Measurements from ENCODE around the gene ROCK1. TPM values are rescaled to one million over a fixed set of nuclear protein-coding genes. Genes with fewer than 3 reads are reported as not detected.

ROCK1 gene
- total RNA-seq, 1 experiment from 2014 or later: 36.2 TPM

- in situ Hi-C loops (cut with HindIII; ENCODE audit: low pct_unique_long_range_greater_than_20kb, low sequenced_read_pairs) (no loop called here), intact Hi-C loops (cut with micrococcal nuclease; ENCODE audit: unreplicated experiment) (no loop called here)
- no TSS peak for BruUV-seq (replicated peaks)
- Histone ChIP-seq H3K27ac (ENCODE audit: low read length) (no peak overlapping the region), H3K36me3 (ENCODE audit: control insufficient read depth, insufficient read depth, low read length) (no peaks in the 10 kb centered on the region), H3K4me1 (ENCODE audit: control insufficient read depth, insufficient read depth, low read length) (no peaks in the 10 kb centered on the region), H3K4me3 (ENCODE audit: low read depth in 2 of 2, low read length in 2 of 2) (no peak overlapping the region), H3K27me3 (ENCODE audit: control insufficient read depth, insufficient read depth, low read length) (no peaks in the 10 kb centered on the region), H3K9me3 (ENCODE audit: control insufficient read depth, insufficient read depth, low read depth, low read length) (no peaks in the 10 kb centered on the region)
- ChIA-PET POLR2A (no interaction called here), CTCF (no interaction called here)
- no peak for TF ChIP-seq SIN3A (IDR thresholded peaks at IDR 0.05; ENCODE audit: borderline replicate concordance, insufficient read depth, low read depth, low read length)
- TF ChIP-seq, protein P1, sequence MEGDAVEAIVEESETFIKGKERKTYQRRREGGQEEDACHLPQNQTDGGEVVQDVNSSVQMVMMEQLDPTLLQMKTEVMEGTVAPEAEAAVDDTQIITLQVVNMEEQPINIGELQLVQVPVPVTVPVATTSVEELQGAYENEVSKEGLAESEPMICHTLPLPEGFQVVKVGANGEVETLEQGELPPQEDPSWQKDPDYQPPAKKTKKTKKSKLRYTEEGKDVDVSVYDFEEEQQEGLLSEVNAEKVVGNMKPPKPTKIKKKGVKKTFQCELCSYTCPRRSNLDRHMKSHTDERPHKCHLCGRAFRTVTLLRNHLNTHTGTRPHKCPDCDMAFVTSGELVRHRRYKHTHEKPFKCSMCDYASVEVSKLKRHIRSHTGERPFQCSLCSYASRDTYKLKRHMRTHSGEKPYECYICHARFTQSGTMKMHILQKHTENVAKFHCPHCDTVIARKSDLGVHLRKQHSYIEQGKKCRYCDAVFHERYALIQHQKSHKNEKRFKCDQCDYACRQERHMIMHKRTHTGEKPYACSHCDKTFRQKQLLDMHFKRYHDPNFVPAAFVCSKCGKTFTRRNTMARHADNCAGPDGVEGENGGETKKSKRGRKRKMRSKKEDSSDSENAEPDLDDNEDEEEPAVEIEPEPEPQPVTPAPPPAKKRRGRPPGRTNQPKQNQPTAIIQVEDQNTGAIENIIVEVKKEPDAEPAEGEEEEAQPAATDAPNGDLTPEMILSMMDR (IDR thresholded peaks at IDR 0.05): no peak
- TF ChIP-seq TCF7L2 (IDR thresholded peaks at IDR 0.05; ENCODE audit: low read depth, low read length): no peak
- no peak for TF ChIP-seq POLR2AphosphoS5 (IDR thresholded peaks at IDR 0.05; ENCODE audit: low read depth, low read length)
- TF ChIP-seq, protein P2, sequence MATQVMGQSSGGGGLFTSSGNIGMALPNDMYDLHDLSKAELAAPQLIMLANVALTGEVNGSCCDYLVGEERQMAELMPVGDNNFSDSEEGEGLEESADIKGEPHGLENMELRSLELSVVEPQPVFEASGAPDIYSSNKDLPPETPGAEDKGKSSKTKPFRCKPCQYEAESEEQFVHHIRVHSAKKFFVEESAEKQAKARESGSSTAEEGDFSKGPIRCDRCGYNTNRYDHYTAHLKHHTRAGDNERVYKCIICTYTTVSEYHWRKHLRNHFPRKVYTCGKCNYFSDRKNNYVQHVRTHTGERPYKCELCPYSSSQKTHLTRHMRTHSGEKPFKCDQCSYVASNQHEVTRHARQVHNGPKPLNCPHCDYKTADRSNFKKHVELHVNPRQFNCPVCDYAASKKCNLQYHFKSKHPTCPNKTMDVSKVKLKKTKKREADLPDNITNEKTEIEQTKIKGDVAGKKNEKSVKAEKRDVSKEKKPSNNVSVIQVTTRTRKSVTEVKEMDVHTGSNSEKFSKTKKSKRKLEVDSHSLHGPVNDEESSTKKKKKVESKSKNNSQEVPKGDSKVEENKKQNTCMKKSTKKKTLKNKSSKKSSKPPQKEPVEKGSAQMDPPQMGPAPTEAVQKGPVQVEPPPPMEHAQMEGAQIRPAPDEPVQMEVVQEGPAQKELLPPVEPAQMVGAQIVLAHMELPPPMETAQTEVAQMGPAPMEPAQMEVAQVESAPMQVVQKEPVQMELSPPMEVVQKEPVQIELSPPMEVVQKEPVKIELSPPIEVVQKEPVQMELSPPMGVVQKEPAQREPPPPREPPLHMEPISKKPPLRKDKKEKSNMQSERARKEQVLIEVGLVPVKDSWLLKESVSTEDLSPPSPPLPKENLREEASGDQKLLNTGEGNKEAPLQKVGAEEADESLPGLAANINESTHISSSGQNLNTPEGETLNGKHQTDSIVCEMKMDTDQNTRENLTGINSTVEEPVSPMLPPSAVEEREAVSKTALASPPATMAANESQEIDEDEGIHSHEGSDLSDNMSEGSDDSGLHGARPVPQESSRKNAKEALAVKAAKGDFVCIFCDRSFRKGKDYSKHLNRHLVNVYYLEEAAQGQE (IDR thresholded peaks at IDR 0.05; ENCODE audit: insufficient read depth in 1 of 2, low read depth in 2 of 2, low read length in 1 of 2): no peak
- ATAC-seq (no peak), DNase-seq (ENCODE audit: low read depth, low spot score) (no peak)
Measured at GRCh38 chr18:21056545-21056944, 55.1 kb downstream of the ROCK1 start.

- Histone ChIP-seq H3K4me3 (ENCODE audit: low read depth in 2 of 2, low read length in 2 of 2) (no peak overlapping the region), H3K27me3 (ENCODE audit: control insufficient read depth, insufficient read depth, low read length) (no peaks in the 10 kb centered on the region), H3K4me1 (ENCODE audit: control insufficient read depth, insufficient read depth, low read length) (no peaks in the 10 kb centered on the region; the same call in 1 of the 2 replicates), H3K9me3 (ENCODE audit: control insufficient read depth, insufficient read depth, low read depth, low read length) (no peaks in the 10 kb centered on the region), H3K36me3 (ENCODE audit: control insufficient read depth, insufficient read depth, low read length) (no peaks in the 10 kb centered on the region), H3K27ac (ENCODE audit: low read length) (no peak overlapping the region)
- in situ Hi-C loops (cut with HindIII; ENCODE audit: low pct_unique_long_range_greater_than_20kb, low sequenced_read_pairs): no loop called here
- TF ChIP-seq, protein P1 (IDR thresholded peaks at IDR 0.05): no peak
- TF ChIP-seq, protein P2 (IDR thresholded peaks at IDR 0.05; ENCODE audit: insufficient read depth in 1 of 2, low read depth in 2 of 2, low read length in 1 of 2): no peak
- no peak for TF ChIP-seq POLR2AphosphoS5 (IDR thresholded peaks at IDR 0.05; ENCODE audit: low read depth, low read length)
- TF ChIP-seq SIN3A (IDR thresholded peaks at IDR 0.05; ENCODE audit: borderline replicate concordance, insufficient read depth, low read depth, low read length): no peak
- no peak for TF ChIP-seq TCF7L2 (IDR thresholded peaks at IDR 0.05; ENCODE audit: low read depth, low read length)
- DNase-seq (ENCODE audit: low read depth, low spot score) (no peak), ATAC-seq (no peak)
- CTCF ChIA-PET: no interaction called here
- BruUV-seq (replicated peaks): no TSS peak
- POLR2A ChIA-PET: no interaction called here
- intact Hi-C loops (cut with micrococcal nuclease; ENCODE audit: unreplicated experiment): no loop called here
Measured at GRCh38 chr18:21054252-21054821, 57.3 kb downstream of the ROCK1 start.

Measured in Panc1 (cell line).